D341Med (cell line): ENCODE data around the gene OR56A1.
"Not testable (repeated sequence)": the region's sequence is repeated elsewhere in the genome, so short reads cannot be mapped to it uniquely, and the experiment has no call there.

Experiments
- DNase-seq: peaks from one replicate; pipeline ENCODE4 v3.0.0; 2012; ENCODE audit warnings: low spot score

The OR56A1 gene, protein sequence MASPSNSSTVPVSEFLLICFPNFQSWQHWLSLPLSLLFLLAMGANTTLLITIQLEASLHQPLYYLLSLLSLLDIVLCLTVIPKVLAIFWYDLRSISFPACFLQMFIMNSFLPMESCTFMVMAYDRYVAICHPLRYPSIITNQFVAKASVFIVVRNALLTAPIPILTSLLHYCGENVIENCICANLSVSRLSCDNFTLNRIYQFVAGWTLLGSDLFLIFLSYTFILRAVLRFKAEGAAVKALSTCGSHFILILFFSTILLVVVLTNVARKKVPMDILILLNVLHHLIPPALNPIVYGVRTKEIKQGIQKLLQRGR

DNA sequence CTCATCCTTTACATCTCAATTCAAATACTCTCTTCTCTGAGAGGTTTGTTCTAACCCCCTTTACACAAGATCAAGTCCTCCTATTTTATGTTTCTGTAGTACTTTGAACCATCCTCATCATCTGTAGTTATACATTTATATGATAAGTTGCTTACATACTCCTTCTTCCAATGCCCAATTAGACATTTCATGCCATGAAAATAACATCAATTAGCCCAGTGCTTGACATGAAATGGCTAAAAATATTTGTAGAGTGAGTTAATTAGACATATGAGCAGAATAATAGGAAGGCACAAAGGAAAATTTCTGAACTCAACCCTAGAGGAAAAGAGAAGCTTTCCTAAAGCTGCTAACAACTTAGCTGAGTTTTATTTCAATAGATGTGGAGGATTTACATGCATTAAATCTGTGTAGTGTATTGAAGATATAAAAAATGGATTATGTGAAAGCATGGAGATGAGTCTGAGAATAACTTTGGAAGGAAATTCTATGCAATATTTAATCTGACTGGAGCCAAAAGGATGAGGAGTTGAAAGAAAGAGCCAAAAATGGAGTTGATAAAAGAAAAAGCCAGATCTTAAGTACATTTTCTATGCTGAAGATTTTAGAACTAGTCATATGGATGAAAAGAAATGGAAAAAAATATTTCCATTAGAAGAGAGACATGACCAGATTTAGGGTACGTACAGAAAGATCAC, at the start of gene OR56A1:
TSS of gene OR56A1 (minus strand) at position 51 of the 698 bp plus-strand sequence. CDS start 3,066 bp downstream, outside the sequence.
- no peak for DNase-seq

DNA sequence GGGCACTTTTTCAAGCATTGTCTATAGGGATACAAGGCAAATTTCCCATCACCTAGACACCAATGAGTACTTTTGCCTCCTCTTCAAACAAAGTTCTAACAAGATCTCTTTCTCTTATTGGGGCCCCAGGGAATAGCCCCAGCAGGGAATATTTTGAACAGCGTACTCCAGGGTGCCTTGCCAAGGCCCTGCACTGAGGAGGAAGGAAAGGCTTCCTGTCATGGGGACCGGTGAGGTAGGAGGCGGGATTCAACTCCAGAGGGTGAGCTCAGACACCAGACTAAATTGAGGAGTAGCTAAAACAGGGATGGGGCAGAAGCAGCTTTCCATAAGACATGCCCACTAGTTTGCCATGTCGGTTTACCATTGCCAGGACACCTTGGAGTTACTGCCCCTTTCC, 48.9 kb upstream of the OR56A1 start:
- no peak for DNase-seq

DNA sequence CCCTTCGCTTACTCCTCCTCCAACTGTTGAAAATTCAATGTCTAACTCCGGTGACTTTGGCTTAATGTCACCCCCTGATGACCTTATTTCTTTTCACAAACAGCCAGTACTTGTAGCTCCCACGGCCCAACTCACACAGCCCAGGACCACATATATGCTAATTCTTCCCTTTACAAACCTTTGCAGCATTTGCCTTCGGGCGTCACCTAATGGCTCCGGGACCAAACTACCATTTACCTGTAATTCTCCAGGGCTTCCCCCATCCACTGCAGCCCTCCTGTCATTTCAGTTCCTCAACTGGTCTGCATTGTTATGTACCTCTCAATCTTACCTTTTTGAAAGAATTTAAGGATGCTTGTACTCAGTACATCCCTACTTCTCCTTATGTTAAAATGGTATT, 47.2 kb upstream of the OR56A1 start:
- no peak for DNase-seq

DNA sequence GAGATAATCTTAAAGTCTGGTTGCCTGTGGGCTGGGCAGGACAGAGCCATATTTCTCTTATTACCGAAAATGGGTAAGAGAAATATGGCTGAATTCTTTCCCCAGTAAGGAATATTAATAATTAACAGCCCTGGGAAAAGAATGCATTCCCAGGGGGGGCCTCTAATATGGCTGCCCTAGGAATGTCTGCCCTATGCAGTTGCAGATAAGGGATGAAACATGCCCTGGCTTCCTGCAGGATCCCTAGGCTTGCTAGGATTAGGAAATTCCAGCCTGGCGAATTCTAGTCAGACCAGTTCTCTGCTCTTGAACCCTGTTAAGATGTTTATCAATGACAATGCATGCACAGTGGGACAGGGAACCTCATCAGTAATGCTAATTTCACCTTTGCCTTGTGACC, 45.9 kb upstream of the OR56A1 start:
- DNase-seq, result not testable (repeated sequence)

DNA sequence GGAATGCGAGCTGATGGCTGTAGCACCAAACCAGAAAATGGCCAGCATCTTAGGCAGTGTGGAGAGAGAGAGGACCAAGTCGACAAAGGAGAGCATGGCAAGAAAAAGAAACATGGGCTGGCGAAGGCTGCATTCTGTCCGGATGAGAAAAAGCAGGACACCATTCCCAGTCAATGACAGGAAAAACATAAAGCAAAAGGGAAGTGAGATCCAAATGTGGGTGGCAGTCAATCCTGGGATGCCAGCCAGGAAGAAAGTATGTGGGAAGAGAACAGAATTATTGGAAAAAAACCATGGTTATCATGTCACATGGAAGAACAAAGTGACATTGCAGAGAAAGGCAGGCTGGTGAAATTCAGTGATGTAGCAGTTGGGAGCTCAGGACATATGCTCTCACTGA, 36.9 kb upstream of the OR56A1 start:
- DNase-seq, result no peak

DNA sequence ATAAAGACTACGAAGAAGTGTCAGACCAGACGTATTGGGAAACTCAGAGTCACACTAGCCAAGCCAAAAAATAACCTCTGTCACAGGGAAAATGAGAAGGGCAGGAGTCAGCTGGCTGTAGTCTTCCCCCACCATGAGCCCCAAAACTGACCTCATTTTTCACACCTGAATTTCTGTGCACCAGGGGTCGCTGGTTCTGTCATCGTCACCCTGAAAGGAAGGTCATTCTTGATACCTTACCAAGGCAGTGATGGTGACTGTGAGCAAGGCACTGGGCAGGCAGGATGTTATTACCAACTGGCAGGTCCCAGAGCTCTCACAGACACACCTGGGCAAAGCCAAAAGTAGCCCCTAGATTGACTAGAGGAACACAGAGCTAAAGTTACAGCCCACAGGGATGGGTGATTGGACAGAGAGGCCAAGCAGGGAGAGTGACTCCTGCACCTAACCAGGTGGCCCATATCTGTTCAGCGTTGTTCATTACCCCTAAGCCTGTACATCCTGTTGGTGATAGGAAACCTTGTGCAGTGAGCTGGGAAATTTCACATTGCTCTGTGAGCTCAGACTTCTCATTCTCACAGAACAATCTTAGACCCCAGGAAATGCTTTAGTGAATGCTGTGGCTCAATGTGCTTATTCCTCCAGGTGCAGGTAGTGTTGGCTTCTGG, 32.3 kb upstream of the OR56A1 start:
- no peak for DNase-seq

DNA sequence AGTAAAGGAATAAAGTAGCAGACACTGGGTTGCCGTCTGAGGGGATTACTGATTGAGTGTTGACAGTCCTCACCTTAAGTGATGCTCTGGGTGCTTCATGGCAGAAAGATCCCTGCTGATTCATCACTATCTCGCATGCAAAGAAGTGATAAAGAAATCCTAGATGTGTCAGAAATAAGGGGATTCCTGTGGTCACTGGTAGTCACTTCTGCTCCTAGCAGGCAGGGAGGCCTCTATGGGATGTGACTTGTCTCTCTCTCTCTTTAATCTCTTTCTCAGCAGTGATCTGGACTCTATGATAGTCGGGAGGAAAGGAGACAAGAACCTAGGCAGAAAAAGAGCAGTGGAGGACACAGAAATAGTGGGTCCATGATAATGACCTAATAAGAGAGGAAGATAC, 30.9 kb upstream of the OR56A1 start:
- no peak for DNase-seq

DNA sequence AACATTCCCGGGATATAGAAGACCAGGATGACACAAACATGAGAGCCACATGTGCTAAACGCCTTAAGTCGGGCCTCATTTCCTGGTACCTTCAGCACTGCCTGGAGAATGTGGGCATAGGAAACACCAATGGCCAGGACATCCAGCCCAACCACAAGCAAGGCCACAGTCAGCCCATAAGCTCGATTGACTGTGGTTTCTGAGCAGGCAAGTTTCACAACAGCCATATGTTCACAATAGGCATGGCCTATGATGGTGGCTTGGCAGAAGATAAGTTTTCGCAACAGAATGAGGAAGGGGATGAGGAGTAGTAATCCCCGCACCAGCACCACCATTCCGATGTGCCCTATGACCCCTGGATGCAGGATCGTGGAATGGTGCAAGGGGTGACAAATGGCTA, 26.9 kb upstream of the OR56A1 start:
- no peak for DNase-seq

DNA sequence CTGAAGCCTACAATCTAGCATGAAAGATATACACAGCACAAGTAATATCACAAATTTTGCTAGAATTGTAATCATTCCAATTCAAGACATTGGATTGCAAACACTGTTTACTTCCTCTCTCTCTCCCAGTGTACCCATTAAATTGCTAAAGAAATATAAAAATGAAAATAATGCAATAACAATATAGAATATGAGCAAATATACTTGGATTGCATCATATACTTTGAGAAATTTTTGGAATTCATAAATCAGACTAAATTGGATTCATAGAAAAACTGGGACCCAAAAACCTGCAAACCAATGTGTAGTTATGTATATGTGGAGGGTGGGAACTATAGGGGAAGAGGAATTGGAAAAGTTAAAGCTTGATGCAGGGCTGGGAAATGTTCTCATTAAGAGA, 25.0 kb upstream of the OR56A1 start:
- no peak for DNase-seq

DNA sequence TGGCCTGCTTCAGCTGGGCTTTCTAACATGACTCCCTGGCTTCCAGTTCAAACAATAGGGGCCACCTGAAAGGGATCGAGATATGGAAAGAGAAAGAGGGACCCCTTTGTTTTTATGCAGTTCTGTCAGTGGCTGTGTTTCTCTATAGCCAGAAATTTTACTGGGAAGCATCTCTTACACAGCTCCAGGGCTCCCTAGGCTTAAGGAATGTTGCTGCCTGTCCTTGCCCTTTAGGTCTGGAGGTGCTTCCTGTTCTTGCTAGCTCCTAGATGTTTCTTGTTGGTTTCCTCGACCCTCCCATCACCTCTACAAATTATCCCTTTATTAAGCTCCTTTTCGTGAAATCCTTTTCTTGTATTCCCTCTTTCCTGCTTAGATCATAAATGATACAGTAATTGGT, 21.8 kb upstream of the OR56A1 start:
- no peak for DNase-seq

DNA sequence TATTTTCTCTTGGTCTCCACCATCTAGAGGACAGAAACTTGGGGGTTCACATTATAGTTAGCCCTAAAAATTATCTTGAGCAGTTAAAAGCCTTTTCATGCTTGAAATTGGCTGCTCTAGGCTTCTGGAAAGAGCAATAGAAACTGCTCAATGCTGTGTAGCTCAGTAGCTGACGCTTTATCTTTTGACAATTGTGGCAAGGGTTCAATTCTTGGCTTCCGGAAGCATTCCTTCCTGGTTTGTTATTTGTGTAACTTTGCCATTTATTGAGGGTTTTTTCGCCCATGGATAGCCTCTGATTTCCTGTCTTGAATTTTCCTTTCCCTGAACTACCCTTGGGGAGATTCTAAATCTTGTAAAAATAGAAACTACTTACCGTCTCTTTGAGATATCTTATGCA, 10.3 kb upstream of the OR56A1 start:
- DNase-seq, result no peak

DNA sequence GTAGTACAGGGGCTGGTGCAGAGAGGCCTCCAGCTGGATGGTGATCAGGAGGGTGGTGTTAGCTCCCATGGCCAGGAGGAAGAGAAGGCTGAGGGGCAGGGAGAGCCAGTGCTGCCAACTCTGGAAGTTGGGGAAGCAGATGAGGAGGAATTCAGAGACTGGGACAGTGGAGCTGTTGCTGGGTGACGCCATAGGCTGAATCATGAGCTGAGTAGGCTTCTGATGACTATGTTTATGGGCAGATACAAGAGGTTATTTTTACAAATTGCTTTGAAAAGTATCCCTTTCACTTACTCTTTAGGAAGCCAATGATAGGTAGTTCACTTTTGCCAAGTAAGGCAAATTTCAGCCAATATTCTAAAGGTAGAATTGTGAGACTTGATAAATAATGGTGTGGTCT, 3.1 kb downstream of the OR56A1 start:
- DNase-seq, result no peak

DNA sequence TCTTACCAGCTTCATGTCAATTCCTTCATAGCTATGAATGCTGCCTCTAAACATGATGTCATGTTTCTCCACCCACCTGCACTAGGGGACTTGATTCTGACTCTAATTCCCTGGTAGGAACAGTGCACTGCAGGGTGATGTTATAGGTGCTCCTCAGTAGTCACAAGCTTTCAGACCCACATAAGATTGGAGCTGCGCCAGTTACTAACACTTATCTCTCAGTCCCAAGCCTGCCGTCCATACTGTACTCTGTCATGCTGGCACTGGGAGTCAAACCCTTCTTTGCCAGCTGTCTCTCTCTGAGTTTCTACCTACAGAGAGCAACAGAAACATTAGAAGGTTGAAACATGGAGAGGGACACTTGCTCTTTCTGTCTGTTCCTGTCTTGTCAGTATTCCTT, 5.5 kb downstream of the OR56A1 start:
- no peak for DNase-seq

DNA sequence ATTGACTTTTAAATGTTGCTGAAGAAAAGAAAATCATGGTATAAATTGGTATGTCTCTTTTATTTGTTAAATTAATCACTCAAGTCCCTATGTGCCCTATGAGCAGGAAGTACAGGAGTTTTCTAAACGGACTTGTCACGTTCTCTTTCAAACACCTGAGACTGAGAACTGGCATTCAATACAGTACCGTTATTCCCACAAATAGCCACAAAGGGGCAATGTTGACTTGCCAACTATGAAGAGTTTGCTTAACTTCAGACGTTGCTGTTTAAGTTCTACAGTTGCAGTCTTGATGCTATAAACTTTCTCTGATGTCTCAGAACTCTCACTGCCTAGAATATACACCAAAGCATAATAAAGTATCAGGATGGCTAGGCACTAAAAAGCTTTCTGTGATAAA, 7.6 kb downstream of the OR56A1 start:
- no peak for DNase-seq

DNA sequence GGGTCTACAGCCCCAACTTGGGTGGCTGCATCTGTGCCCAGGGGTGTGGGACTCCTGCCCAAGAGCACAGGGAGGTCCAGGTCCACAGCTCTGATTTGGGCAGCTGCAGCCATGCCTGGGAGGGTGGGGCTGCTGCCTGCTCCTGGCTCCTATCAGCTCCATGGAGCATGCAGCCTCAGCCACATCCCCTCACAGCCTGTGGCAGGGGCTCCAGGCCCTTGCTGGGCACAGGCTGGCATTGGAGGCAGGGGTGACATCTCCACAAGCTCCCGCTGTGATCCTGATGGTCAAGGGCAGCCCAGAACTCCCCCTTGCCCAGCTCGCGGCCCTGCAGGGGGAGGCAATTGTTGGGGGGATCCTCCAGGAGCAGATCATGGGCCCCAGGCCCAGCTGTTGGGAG, 17.5 kb downstream of the OR56A1 start:
- no peak for DNase-seq

DNA sequence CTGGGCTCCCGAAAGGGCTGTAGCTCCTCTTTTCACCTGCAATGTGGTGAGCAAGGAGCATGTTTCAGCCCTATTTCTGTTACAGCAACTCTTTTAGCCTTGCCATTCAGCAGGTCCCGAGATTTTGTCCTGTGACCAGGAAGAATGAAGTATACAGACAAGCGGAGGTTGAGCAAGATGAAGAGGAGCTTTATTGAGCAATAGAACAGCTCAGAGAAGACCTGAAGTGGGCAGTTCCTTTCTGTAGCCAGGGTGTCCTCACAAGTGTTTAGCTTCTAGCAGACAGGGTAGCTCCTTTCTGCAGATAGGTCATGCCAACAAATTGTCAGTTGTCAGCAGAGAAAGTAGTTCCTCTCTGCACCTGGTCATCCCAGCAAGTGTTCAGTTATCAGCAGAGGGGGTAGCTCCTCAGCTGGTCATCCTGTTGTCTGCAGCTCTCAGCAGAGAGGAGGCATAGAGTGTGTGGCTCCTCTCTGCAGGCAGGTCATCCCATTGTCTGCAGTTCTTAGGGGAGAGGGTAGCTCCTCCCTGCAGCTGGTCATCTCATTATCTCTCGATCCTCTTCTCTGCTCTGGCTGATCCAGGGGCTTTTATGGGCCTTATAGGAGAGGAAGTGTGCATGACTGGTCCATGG, 18.4 kb downstream of the OR56A1 start:
- DNase-seq, result no peak

DNA sequence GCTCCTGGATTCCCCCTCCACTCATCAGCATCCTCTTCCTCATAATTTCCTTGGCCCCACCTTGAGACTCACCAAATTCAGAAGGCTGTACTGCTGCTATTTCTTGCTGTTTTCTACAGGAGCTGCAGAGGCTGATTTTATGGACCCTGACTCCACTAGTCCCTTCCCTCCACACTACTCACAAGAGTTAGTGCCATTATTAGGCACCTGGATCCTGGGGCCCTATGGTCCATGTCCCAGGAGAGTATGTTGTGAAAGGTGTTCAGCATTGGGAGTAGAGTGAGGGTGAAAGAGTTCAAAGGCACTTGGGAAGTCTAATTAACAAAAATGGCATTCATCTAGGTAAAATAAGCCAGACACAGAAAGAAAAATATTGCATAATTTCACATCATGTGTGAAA, 23.7 kb downstream of the OR56A1 start, which contains the start of gene OR56A4:
TSS of gene OR56A4 (minus strand) at position 101 of the 400 bp plus-strand sequence. CDS start 3,954 bp downstream, outside the sequence.
- DNase-seq, result no peak

DNA sequence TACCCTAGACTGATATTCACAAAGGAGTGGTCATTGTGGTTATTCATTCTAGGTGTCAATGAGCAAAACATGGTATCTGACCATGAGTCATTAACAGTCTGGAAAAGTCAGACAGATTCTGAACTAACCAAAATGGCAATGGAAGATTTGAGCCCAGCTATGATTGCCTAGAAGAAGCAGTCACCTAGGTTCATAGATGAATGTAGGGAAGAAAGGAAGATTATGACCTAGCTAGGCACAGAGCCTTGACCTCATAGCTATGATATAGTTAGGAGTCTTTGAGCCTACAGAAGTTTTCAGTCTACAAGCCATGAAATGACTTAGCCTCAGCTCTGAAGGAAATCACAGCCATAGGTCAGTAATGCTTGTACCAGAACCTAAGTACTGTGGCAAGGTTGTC, 24.2 kb downstream of the OR56A1 start:
- no peak for DNase-seq

DNA sequence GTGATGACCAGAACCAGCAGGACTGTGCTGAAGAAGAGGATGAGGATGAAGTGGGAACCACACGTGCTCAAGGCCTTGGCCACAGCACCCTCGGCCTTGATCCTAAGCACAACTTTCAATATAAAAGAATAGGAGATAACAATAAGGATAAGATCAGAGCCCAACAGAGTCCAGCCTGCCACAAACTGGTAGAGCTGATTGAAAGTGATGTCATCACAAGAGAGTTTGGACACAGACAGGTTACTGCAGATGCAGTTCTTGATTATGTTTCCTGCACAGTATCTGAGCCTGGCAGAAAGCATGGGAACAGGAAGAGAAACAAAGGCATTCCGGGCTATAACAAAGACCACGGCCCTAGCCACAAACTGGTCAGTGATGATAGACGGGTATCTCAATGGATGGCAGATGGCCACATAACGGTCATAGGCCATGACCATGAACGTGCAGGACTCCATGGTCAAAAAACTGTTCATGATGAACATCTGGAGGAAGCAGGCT, 28.3 kb downstream of the OR56A1 start:
- DNase-seq, result no peak

DNA sequence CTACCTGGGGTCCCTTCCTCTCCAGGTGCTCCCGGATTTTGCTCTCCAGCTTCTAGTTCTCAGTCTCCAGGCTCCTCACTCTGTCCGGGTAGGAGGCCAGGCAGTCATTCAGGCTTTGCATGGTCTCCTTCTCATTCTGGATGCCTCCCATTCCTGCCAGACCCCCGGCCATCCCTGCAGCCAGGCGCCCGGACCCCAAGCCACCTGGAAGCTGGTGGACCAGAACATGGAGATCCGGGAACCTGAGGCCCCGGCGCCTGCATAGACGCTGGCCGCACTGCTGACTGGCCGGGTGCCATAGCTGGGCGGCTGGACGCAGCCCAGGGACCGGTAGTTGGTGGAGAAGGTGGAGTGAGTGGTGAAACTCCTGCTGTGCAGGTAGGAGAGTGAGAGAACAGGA, 35.8 kb downstream of the OR56A1 start:
- DNase-seq, result no peak

DNA sequence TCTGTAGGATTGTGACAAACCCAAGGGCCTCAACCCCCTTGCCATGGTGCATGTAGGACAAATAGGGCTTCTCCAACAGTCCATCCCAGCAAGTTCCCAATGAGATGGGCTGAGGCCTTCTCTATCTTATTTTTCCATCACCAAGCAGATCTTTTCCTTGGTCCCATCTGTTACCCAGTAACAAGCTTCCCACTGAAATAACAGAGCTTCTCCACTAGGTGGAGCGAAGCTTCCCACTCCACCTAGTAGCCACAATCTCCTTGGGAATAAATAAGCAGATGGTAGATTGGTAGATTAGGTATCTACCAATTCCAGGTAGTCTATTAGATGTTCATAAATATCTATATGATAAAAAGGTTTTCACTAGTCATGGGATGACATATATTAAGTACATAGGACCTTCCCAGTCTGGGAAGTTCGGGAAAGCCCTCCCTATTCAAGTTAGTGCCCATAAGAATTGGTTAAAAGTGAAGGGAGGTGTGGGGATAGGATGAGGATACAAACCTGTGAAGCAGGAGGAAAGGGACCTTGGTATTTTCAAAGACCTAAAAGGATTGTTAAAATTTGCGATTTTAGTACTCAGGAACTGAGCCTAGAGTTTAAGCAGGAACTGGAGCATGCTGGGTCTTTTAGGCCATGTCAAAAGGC, 37.8 kb downstream of the OR56A1 start:
- DNase-seq, result no peak

DNA sequence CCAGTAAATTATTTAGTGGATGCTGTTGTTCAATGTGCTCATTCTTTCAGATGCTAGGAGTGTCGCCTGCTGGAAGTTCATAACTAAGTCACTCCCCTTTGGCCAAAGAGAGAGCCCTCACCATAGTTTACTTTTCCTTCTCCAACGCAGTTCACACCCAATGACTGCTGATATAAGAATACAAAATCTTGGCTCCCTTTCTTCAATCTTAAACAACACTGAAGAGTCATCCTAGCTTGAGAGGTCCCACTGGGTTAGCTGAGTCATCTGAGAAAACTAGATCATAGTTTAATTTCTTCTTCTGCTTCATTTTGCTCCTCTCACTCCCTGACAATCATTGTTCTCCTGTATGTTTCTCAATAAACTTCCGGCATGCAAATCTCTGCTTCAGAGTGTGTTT, 38.4 kb downstream of the OR56A1 start:
- DNase-seq, result no peak
